Stimulated activated CD4-positive, alpha-beta T cell treated with anti-CD3 and anti-CD28 coated beads, Interleukin-1b, Interleukin-23, amount 100 ng/mL, for 48 hours (primary cell): Measurements from ENCODE around the gene RNF123.
"Not testable (repeated sequence)": the region's sequence is repeated elsewhere in the genome, so short reads cannot be mapped to it uniquely, and the experiment has no call there.

Source experiments
- DNase-seq: peaks from one replicate; pipeline ENCODE4 v3.0.0-alpha.2; 2020

The RNF123 gene

GRCh38 chr3:49721896-49722781, 32.8 kb downstream of the RNF123 start:
- DNase-seq: no peak

- DNase-seq: no peak
Measured at GRCh38 chr3:49722896-49723295, 33.5 kb downstream of the RNF123 start.

GRCh38 chr3:49723296-49723627, 33.9 kb downstream of the RNF123 start:
- peak; percentile 67 for DNase-seq

- peak; percentile 95 for DNase-seq
Measured at GRCh38 chr3:49723628-49724551, 34.5 kb downstream of the RNF123 start, which contains the start of gene GMPPB. TSS of gene GMPPB (minus strand) at chr3:49723951. CDS start at chr3:49723726, 225 bp downstream.

GRCh38 chr3:49724586-49724985, 35.2 kb downstream of the RNF123 start:
- DNase-seq: peak; percentile 27

GRCh38 chr3:49725906-49726681, 36.7 kb downstream of the RNF123 start:
- DNase-seq: no peak

- no peak for DNase-seq
Measured at GRCh38 chr3:49727154-49727923, 38.0 kb downstream of the RNF123 start.

GRCh38 chr3:49727924-49728361, 38.6 kb downstream of the RNF123 start:
- DNase-seq: no peak

GRCh38 chr3:49729966-49730609, 40.7 kb downstream of the RNF123 start:
- DNase-seq: no peak

GRCh38 chr3:49732597-49732996, 43.2 kb downstream of the RNF123 start:
- no peak for DNase-seq

- no peak for DNase-seq
Measured at GRCh38 chr3:49733551-49733950, 44.2 kb downstream of the RNF123 start.

- DNase-seq: no peak
Measured at GRCh38 chr3:49734752-49735151, 45.4 kb downstream of the RNF123 start.

- no peak for DNase-seq
Measured at GRCh38 chr3:49738067-49738713, 48.8 kb downstream of the RNF123 start.

- no peak for DNase-seq
Measured at GRCh38 chr3:49740427-49740826, 51.1 kb downstream of the RNF123 start.

- no peak for DNase-seq
Measured at GRCh38 chr3:49745986-49746385, 56.6 kb downstream of the RNF123 start.

GRCh38 chr3:49747792-49748480, 58.6 kb downstream of the RNF123 start:
- no peak for DNase-seq

- DNase-seq: not testable (repeated sequence)
Measured at GRCh38 chr3:49748874-49749273, 59.5 kb downstream of the RNF123 start.

GRCh38 chr3:49750056-49750455, 60.7 kb downstream of the RNF123 start:
- DNase-seq: no peak

GRCh38 chr3:49751501-49751900, 62.1 kb downstream of the RNF123 start:
- no peak for DNase-seq

- no peak for DNase-seq
Measured at GRCh38 chr3:49754536-49754935, 65.2 kb downstream of the RNF123 start.
